ENCODE data around the gene LMAN2. TPM values are rescaled to one million over a fixed set of nuclear protein-coding genes. Genes with fewer than 3 reads are reported as not detected.

The LMAN2 gene
- total RNA-seq, 1 experiment from 2014 or later, result 106 TPM

DNA sequence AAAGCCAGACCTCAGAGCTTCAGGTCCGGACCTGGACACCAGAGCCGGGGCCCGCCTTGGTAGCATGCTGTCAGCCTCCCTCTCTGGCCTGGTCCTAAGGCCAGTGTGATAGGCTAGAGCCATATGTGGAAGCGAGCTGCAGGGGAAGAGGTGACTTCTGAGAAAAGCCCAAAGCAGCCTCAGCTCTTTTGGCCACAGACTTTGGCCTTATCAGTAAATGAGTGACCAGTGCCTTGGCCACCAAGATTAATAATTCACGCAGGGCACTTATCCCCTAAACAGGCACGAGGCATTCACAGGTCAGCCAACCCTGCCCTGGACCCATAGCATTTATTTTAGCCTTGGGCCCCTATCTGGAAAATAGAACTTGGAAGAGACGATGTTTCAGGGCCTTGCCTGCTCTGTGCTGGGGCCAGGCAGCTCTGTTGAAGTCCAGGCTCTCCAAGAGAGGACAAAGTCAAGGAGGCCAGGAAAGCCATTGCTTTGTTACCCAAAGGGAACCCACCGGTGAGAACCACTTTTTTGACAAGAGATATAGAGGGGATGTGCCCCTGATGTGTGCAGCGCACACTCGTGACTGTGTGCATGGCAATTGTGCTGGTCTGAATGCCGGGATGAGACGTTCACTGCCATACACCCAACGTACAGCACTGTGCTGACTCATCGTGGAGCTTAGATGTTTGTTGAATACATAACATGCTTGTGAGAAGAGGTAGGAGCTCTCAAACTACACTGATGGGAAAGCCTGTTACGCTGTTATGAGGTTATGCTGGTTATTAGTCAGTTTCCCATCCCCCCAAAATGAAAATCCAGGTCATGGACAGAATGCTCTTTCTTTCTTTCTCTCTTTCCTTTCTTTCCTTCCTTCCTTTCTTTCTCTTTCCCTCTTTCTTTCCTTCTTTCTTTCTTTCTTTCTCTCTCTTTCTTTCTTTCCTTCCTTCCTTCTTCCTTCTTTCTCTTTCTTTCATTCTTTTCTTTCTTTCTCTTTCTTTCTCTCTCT, 27.7 kb upstream of the LMAN2 start:
- H3K4ac ChIP-seq (ENCODE audit: low read depth, low read length), result no peak overlapping the region
- WGBS (ENCODE audit: extremely low coverage, insufficient read length, low lambda C conversion rate), result no CpG with 5 or more reads among the region's 15 CpGs
- H3K4me1 Mint-ChIP-seq, result peaks cover 23 to 29% of the 10 kb centered on the region in 2 experiments
- H4K20me1 ChIP-seq (ENCODE audit: control insufficient read depth, insufficient read depth, insufficient read length), result no peaks in the 10 kb centered on the region
- H2BK12ac ChIP-seq (ENCODE audit: insufficient read length, low read depth, low read length), result no peak overlapping the region
- no peak overlapping the region for H3K18ac ChIP-seq (ENCODE audit: insufficient read length, low read depth, low read length)
- no peak overlapping the region for H2BK20ac ChIP-seq (ENCODE audit: low read depth, low read length, poor library complexity, severe bottlenecking)
- no peak overlapping the region; a peak in 2 of 7 replicates for H3K27ac Mint-ChIP-seq
- no peak overlapping the region for H3K23ac ChIP-seq (ENCODE audit: insufficient read length, low read depth, low read length)
- H3K79me2 ChIP-seq (ENCODE audit: insufficient read depth, low read length), result no peaks in the 10 kb centered on the region
- no peak overlapping the region for H3K4me2 ChIP-seq (ENCODE audit: insufficient read depth, insufficient read length, low read length)
- H3K27me3 ChIP-seq (ENCODE audit: insufficient read depth, low read length), result no peaks in the 10 kb centered on the region
- no peak for DNase-seq
- no peaks in the 10 kb centered on the region for H3K79me1 ChIP-seq (ENCODE audit: insufficient read depth, low read depth, low read length, poor library complexity, severe bottlenecking)
- peaks cover 33% of the 10 kb centered on the region for H3K27me3 Mint-ChIP-seq (ENCODE audit: low read depth)
- H3K23me2 ChIP-seq (ENCODE audit: insufficient read length, low read depth, low read length, poor library complexity, severe bottlenecking), result no peaks in the 10 kb centered on the region
- no peaks in the 10 kb centered on the region for H3K9me3 ChIP-seq (ENCODE audit: control insufficient read depth, low read depth, low read length)
- H3K27ac ChIP-seq (ENCODE audit: insufficient read length, low read depth, low read length), result no peak overlapping the region
- no peak overlapping the region for H2BK120ac ChIP-seq (ENCODE audit: low read depth, low read length, poor library complexity, severe bottlenecking)
- H2AFZ ChIP-seq (ENCODE audit: low read length), result no peak overlapping the region
- H3K9me3 Mint-ChIP-seq, result no peaks in the 10 kb centered on the region; a peak in 1 of 5 replicates
- H2AK5ac ChIP-seq (ENCODE audit: insufficient read length, low read length), result no peak overlapping the region
- no peaks in the 10 kb centered on the region for H3K4me1 ChIP-seq (ENCODE audit: insufficient read depth, low read length)
- no peaks in the 10 kb centered on the region for H3K36me3 Mint-ChIP-seq (ENCODE audit: insufficient read depth in 1 of 3, low read depth in 3 of 3)
- no peak overlapping the region for H3K9ac ChIP-seq (ENCODE audit: extremely low read depth, insufficient read length, low read length)
- H4K5ac ChIP-seq (ENCODE audit: insufficient read length, low read depth, low read length), result no peak overlapping the region
- H3T11ph ChIP-seq (ENCODE audit: low read length), result no peak overlapping the region
- no peak overlapping the region for H3K4me3 Mint-ChIP-seq
- H2BK15ac ChIP-seq (ENCODE audit: low read depth, low read length), result no peak overlapping the region
- TF ChIP-seq, protein P1, sequence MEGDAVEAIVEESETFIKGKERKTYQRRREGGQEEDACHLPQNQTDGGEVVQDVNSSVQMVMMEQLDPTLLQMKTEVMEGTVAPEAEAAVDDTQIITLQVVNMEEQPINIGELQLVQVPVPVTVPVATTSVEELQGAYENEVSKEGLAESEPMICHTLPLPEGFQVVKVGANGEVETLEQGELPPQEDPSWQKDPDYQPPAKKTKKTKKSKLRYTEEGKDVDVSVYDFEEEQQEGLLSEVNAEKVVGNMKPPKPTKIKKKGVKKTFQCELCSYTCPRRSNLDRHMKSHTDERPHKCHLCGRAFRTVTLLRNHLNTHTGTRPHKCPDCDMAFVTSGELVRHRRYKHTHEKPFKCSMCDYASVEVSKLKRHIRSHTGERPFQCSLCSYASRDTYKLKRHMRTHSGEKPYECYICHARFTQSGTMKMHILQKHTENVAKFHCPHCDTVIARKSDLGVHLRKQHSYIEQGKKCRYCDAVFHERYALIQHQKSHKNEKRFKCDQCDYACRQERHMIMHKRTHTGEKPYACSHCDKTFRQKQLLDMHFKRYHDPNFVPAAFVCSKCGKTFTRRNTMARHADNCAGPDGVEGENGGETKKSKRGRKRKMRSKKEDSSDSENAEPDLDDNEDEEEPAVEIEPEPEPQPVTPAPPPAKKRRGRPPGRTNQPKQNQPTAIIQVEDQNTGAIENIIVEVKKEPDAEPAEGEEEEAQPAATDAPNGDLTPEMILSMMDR (conservative IDR thresholded peaks at IDR 0.05), result no peak
- H4K8ac ChIP-seq (replicated peaks; ENCODE audit: insufficient read length, low read depth, low read length), result no peak overlapping the region
- no peak overlapping the region for H2BK5ac ChIP-seq (ENCODE audit: insufficient read length, low read length)
- no peak overlapping the region for H3K14ac ChIP-seq (ENCODE audit: insufficient read depth, low read length)
- H4K91ac ChIP-seq (ENCODE audit: insufficient read length, low read depth, low read length), result no peak overlapping the region
- H3K56ac ChIP-seq (ENCODE audit: insufficient read length, low read depth, low read length), result no peak overlapping the region
